Testis (tissue), 3 donors: ENCODE results near the gene NSRP1. TPM values are rescaled to one million over a fixed set of nuclear protein-coding genes. Genes with fewer than 3 reads are reported as not detected.

Source experiments
- DNase-seq: peaks from one replicate; pipeline ENCODE4 v3.0.0-alpha.2; 2019
- H3K27ac ChIP-seq, 2 donors: fragments of 200-600 bp; sonication (generic); one replicate each; pipeline ENCODE4 v1.5.1; 2019
- H3K27me3 ChIP-seq: fragments of 200-600 bp; sonication (generic); one replicate; pipeline ENCODE4 v1.5.1; 2019
- H3K36me3 ChIP-seq: fragments of 200-600 bp; sonication (generic); one replicate; pipeline ENCODE4 v1.5.1; 2017; ENCODE audit warnings: low read depth; ENCODE audit errors: missing control alignments
- H3K4me1 ChIP-seq: fragments of 200-600 bp; sonication (generic); one replicate; pipeline ENCODE4 v1.5.1; 2019
- H3K4me3 ChIP-seq, 2 donors: fragments of 200-600 bp; sonication (generic); one replicate each; pipeline ENCODE4 v1.5.1; 2017 to 2019
- H3K9me3 ChIP-seq: fragments of 200-600 bp; sonication (generic); one replicate; pipeline ENCODE4 v1.5.1; 2017
- POLR2A ChIP-seq: fragments of 450-650 bp; IDR thresholded peaks from one replicate; pipeline ENCODE4 v1.6.1; 2017; ENCODE audit warnings: antibody characterized with exemption, mild to moderate bottlenecking, moderate library complexity
- WGBS, 2 donors: methylation state at CpG; one replicate each; pipeline ENCODE4 v1.1.5; 2018; 5-methylcytosine and 5-hydroxymethylcytosine counted together
- intact Hi-C: fragments of 100-400 bp; cut with DNase I; formaldehyde crosslinking; loops from one replicate; pipeline ENCODE4 v1.15.1; 2023; ENCODE audit warnings: low total_unique reads
- polyA plus RNA-seq: library from polyadenylated mRNA; stranded (reverse); fragments of 350-450 nt; fragmentation: Illumina TruSeq; extraction: RNeasy Lipid Tissue Mini Kit (QIAGEN cat#74804); gene quantifications from one replicate; pipeline ENCODE4 v1.2.3, GENCODE V29; 2014; ENCODE audit warnings: low read depth, low replicate concordance; ENCODE audit not compliant: insufficient read depth
- total RNA-seq, 2 donors: library from RNA; depleted of rRNA; stranded (reverse); fragments of >200 nt; gene quantifications; one replicate each; pipeline ENCODE4 v1.2.3, GENCODE V29; 2016
- TF ChIP-seq, protein P1 (sequence below), 3 experiments: fragments of 450-650 bp in 2 of 3; fragments of 200-600 bp in 1 of 3; sonication (generic) in 1 of 3; IDR thresholded peaks; one replicate each; pipeline ENCODE4 v1.5.1; 2016 to 2019; ENCODE audit warnings: antibody characterized with exemption in 3 of 3, mild to moderate bottlenecking in 2 of 3, moderate library complexity in 1 of 3

Gene NSRP1
- total and polyA plus RNA-seq, 3 donors from 2014 or later, result 12.6 to 53.7 (median 34.3) TPM

DNA sequence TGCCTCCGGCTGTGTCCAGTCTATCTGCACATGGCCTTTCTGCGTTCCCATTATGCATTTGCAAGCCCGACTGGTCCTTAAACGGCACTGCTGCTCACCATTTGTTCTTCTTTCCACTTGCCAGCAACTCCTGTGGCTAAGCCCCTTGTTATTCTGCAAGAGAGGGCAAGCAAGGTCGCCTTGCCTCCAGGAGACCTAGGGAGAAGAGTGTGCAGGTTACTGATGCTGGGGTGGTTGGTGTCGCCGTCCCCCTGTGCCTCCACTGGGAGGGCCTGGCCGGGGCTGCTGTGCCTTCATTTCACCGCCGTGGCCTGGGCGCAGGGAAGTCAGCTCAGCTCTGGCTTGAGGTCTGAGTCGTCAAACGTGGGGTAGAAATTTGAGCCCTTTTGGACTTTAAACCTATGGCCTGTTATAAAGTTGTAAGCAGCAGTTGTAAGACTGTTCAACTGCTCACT is 106.1 kb downstream of the NSRP1 start:
- DNase-seq, result no peak
- intact Hi-C loops, result no loop called here
- Histone ChIP-seq H3K36me3 (no peaks in the 10 kb centered on the region), H3K9me3 (no peaks in the 10 kb centered on the region), H3K27me3 (no peaks in the 10 kb centered on the region), H3K4me3 (no peak overlapping the region), H3K4me1 (no peaks in the 10 kb centered on the region), H3K27ac (no peak overlapping the region)
- TF ChIP-seq, protein P1, sequence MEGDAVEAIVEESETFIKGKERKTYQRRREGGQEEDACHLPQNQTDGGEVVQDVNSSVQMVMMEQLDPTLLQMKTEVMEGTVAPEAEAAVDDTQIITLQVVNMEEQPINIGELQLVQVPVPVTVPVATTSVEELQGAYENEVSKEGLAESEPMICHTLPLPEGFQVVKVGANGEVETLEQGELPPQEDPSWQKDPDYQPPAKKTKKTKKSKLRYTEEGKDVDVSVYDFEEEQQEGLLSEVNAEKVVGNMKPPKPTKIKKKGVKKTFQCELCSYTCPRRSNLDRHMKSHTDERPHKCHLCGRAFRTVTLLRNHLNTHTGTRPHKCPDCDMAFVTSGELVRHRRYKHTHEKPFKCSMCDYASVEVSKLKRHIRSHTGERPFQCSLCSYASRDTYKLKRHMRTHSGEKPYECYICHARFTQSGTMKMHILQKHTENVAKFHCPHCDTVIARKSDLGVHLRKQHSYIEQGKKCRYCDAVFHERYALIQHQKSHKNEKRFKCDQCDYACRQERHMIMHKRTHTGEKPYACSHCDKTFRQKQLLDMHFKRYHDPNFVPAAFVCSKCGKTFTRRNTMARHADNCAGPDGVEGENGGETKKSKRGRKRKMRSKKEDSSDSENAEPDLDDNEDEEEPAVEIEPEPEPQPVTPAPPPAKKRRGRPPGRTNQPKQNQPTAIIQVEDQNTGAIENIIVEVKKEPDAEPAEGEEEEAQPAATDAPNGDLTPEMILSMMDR (IDR thresholded peaks at IDR 0.05), result no peak
- TF ChIP-seq POLR2A, result no peak
- WGBS, 2 donors, result 85 to 87% methylated on average over 13 of the region's 13 CpGs

DNA sequence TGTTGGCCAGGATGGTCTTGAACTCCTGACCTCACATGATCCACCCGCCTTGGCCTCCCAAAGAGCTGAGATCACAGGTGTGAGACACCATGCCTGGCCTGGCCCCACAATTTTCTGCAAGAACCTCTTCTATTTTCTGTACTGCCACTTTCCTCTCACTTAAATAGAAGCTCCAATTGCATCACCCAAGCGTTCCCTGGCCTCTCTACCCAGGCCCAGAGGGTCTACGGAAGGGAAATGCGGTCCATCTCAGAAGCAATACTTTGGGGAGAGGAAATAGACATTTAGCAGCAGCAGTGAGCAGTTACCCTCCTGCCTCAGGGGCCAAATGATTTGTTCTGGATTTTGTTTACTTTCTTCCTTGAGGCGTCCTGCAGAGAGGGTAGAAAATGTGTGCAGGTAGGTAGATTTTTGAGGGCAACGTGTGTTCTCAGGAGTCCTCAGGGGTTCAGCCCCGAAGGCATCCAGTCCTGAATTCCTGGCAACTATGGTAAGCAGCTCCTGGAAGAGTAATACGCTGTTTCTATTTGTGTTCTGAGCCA is 107.9 kb downstream of the NSRP1 start:
- no peak overlapping the region for H3K4me3 ChIP-seq
- DNase-seq, result no peak
- no peak for TF ChIP-seq POLR2A
- TF ChIP-seq, protein P1 (IDR thresholded peaks at IDR 0.05), result no peak
- WGBS, 2 donors, result 73% methylated on average over 8 of the region's 8 CpGs
- H3K36me3 ChIP-seq, result no peaks in the 10 kb centered on the region
- H3K27ac ChIP-seq, result no peak overlapping the region
- H3K9me3 ChIP-seq, result no peaks in the 10 kb centered on the region
- intact Hi-C loops, result no loop called here
- H3K4me1 ChIP-seq, result no peaks in the 10 kb centered on the region
- H3K27me3 ChIP-seq, result no peaks in the 10 kb centered on the region

DNA sequence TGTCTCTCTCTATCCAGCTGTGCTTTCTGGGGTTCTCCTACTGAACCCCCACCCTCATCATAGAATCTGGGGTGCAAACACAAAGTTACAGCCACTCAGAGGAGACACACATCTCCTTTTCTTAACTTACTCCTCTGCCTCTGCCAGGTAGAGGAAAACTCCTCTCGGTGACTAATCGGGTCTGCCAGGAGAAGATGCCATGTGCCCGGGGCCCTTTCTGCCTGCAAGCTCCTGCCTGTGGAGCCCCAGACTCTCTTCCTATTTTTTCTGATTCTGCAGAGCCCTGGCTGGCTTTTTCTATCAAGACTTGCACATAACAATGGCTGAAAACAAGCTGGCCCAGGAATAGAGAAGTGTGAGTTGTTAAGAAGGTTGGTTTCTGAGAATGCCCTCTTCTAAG is 108.5 kb downstream of the NSRP1 start:
- H3K4me3 ChIP-seq, result no peak overlapping the region
- H3K4me1 ChIP-seq, result no peaks in the 10 kb centered on the region
- intact Hi-C loops, result no loop called here
- no peak overlapping the region for H3K27ac ChIP-seq
- WGBS, 2 donors, result 82 to 90% methylated on average over 3 of the region's 3 CpGs
- H3K9me3 ChIP-seq, result no peaks in the 10 kb centered on the region
- DNase-seq, result no peak
- no peaks in the 10 kb centered on the region for H3K27me3 ChIP-seq
- no peak for TF ChIP-seq POLR2A
- TF ChIP-seq, protein P1 (IDR thresholded peaks at IDR 0.05), result no peak
- no peaks in the 10 kb centered on the region for H3K36me3 ChIP-seq

DNA sequence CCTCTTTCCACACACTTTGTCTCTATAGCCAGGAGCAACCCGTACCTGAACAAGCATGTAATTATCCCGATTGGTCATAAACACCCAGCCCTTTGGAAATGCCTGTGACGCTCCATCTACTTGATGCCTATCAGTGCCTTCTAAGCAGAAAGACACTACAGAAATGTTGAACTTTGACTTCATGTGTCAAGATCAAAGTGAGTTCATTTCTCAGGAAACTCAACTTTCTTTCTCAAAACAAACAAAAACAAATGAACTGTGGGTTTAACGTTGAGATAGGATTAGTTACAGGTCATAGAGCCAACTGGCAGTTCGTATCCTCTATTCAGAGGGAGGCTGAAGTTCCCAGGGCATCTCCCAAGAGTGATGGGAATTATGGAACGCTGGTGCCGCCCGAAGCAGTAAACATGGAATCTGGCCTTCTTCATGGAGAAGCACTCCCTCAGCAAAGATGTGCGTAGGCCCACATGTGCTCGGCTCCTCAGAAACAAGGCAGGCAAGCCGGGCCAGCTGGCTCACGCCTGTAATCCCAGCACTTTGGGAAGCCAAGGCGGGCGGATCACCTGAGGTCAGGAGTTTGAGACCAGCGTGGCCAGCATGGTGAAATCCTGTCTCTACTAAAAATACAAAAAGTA is 109.4 kb downstream of the NSRP1 start:
- no peaks in the 10 kb centered on the region for H3K36me3 ChIP-seq
- no peak overlapping the region for H3K4me3 ChIP-seq
- no peaks in the 10 kb centered on the region for H3K9me3 ChIP-seq
- H3K27me3 ChIP-seq, result no peaks in the 10 kb centered on the region
- no peak for DNase-seq
- no peaks in the 10 kb centered on the region for H3K4me1 ChIP-seq
- 85 to 89% methylated on average over 15 of the region's 15 CpGs for WGBS, 2 donors
- no peak overlapping the region for H3K27ac ChIP-seq
- intact Hi-C loops, result no loop called here
- no peak for TF ChIP-seq POLR2A
- TF ChIP-seq, protein P1 (IDR thresholded peaks at IDR 0.05), result no peak

DNA sequence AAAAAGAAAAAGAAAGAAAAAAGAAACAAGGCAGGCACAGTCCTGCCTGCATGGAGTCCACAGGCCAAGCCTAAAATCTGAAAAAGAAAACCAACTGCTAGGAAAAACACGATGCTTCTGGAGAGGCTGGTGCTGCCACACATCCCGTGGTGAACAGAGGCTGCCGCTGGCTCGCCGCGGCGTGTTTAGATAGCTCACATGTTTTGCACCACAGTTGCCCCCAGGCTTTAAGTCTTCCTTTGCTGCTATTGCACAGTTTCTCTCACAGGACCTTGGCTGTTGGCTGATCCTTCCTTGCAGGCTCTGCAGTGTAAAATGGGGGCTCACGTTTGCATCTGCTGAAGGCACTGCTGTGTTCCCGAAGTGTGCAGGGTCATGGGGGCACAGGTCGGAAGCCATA is 110.3 kb downstream of the NSRP1 start:
- Histone ChIP-seq H3K9me3 (no peaks in the 10 kb centered on the region), H3K4me3 (no peak overlapping the region), H3K4me1 (no peaks in the 10 kb centered on the region), H3K27me3 (no peaks in the 10 kb centered on the region), H3K36me3 (no peaks in the 10 kb centered on the region), H3K27ac (no peak overlapping the region)
- no peak for DNase-seq
- TF ChIP-seq, protein P1 (IDR thresholded peaks at IDR 0.05), result no peak
- no peak for TF ChIP-seq POLR2A
- 83 to 90% methylated on average over 10 of the region's 10 CpGs for WGBS, 2 donors
- intact Hi-C loops, result no loop called here
